Sigmoid colon (tissue), 7 donors: ENCODE measurements around the gene ALOX12B. TPM values are rescaled to one million over a fixed set of nuclear protein-coding genes. Genes with fewer than 3 reads are reported as not detected.
A peak's percentile ranks its signal among the peaks of the same experiment; 100 is the strongest.

Source experiments
- DNase-seq: peaks from one replicate; pipeline ENCODE4 v3.0.0-alpha.2; 2019
- H3K27ac ChIP-seq, 4 donors: fragments of 200-600 bp; sonication (generic); one replicate each; pipeline ENCODE4 v1.5.1; 2016 to 2019; ENCODE audit warnings: mild to moderate bottlenecking in 1 of 4
- H3K27me3 ChIP-seq, 3 donors: fragments of 200-600 bp; sonication (generic); one replicate each; pipeline ENCODE4 v1.5.1; 2019; ENCODE audit warnings: mild to moderate bottlenecking in 1 of 3
- H3K36me3 ChIP-seq, 4 donors: fragments of 200-600 bp; sonication (generic); one replicate each; pipeline ENCODE4 v1.5.1; 2016 to 2019
- H3K4me1 ChIP-seq, 4 donors: fragments of 200-600 bp; sonication (generic); one replicate each; pipeline ENCODE4 v1.5.1; 2017 to 2019
- H3K4me3 ChIP-seq, 4 donors: fragments of 200-600 bp; sonication (generic); one replicate each; pipeline ENCODE4 v1.5.1; 2017 to 2019; ENCODE audit warnings: mild to moderate bottlenecking in 2 of 4, moderate library complexity in 1 of 4
- H3K9me3 ChIP-seq, 4 donors: fragments of 200-600 bp in 3 of 4; sonication (generic) in 3 of 4; one replicate each; pipeline versions ENCODE4 v1.5.1 to v1.6.1; 2013 to 2019
- CTCF ChIP-seq, 4 experiments: fragments of 450-650 bp in 3 of 4; fragments of 200-600 bp in 1 of 4; IDR thresholded peaks; one replicate each; pipeline ENCODE4 v1.5.1; 2016 to 2019; ENCODE audit warnings: antibody characterized with exemption in 4 of 4, mild to moderate bottlenecking in 3 of 4, moderate library complexity in 2 of 4
- EP300 ChIP-seq, 4 donors: sonication (generic); formaldehyde crosslinking; IDR thresholded peaks; one replicate each; pipeline ENCODE4 v1.6.1; 2017; ENCODE audit warnings: antibody characterized with exemption in 4 of 4
- POLR2A ChIP-seq, 2 donors: fragments of 450-650 bp; IDR thresholded peaks; one replicate each; pipeline ENCODE4 v1.6.1; 2016; ENCODE audit warnings: antibody characterized with exemption in 2 of 2, mild to moderate bottlenecking in 2 of 2, moderate library complexity in 2 of 2
- POLR2AphosphoS5 ChIP-seq, 4 donors: sonication (generic); formaldehyde crosslinking; IDR thresholded peaks; one replicate each; pipeline ENCODE4 v1.6.1; 2017; ENCODE audit warnings: antibody characterized with exemption in 4 of 4
- WGBS, 2 donors: extraction: QIAGEN DNeasy Blood & Tissue Kit; methylation state at CpG; one replicate each; pipeline ENCODE4 v1.1.7; 2013; 5-methylcytosine and 5-hydroxymethylcytosine counted together
- intact Hi-C: fragments of 100-400 bp; cut with DNase I; formaldehyde crosslinking; loops from one replicate; pipeline ENCODE4 v1.15.1; 2023
- polyA plus RNA-seq, 3 donors: library from polyadenylated mRNA; stranded (reverse); fragments of 200-250 nt; gene quantifications; one replicate each; pipeline ENCODE4 v1.2.3, GENCODE V29; 2013
- total RNA-seq, 4 donors: library from RNA; depleted of rRNA; stranded (reverse); fragments of >200 nt; gene quantifications; one replicate each; pipeline ENCODE4 v1.1.0, GENCODE V29; 2016
- donor health status: healthy with polysubstance abuse.
- donor health status: Bipolar disorder and iron deficiency.
- donor health status: healthy.

The ALOX12B gene
- total and polyA plus RNA-seq, 7 donors = 0.52 TPM; not detected in 6

- Histone ChIP-seq H3K36me3 (no peaks in the 10 kb centered on the region), H3K4me3 (no peak overlapping the region), H3K9me3 (no peaks in the 10 kb centered on the region), H3K27me3 (peaks cover 3 to 57% (median 36%) of the 10 kb centered on the region in 3 donors), H3K27ac (peak overlapping the region in 1 of 4 donors; percentile 47), H3K4me1 (no peaks in the 10 kb centered on the region)
- intact Hi-C loops = loop anchor here (5.0 to 10.0 kb wide), 4 partner anchors 59 to 234 kb away; partner anchors contain the start of gene RNF227
- DNase-seq = peak; percentile 75
- TF ChIP-seq POLR2A (IDR thresholded peaks at IDR 0.05) = no peak
- no peak for TF ChIP-seq CTCF (IDR thresholded peaks at IDR 0.05)
- TF ChIP-seq POLR2AphosphoS5 (IDR thresholded peaks at IDR 0.05) = peak in 2 of 4 donors; percentile 14 to 30
- no peak for TF ChIP-seq EP300 (IDR thresholded peaks at IDR 0.05)
- 36 to 60% methylated on average over 14 of the region's 14 CpGs for WGBS, 2 donors
Measured at GRCh38 chr17:8056232-8056975, 31.1 kb downstream of the ALOX12B start.

GRCh38 chr17:8055851-8056231, 31.7 kb downstream of the ALOX12B start:
- Histone ChIP-seq H3K27ac (peak overlapping the region in 1 of 4 donors; percentile 47), H3K36me3 (no peaks in the 10 kb centered on the region), H3K4me3 (no peak overlapping the region), H3K9me3 (no peaks in the 10 kb centered on the region), H3K4me1 (no peaks in the 10 kb centered on the region), H3K27me3 (peaks cover 0 to 51% (median 30%) of the 10 kb centered on the region in 3 donors)
- TF ChIP-seq POLR2AphosphoS5 (IDR thresholded peaks at IDR 0.05) (no peak), EP300 (IDR thresholded peaks at IDR 0.05) (no peak), POLR2A (IDR thresholded peaks at IDR 0.05) (no peak), CTCF (IDR thresholded peaks at IDR 0.05) (no peak)
- peak; percentile 37 for DNase-seq
- intact Hi-C loops = loop anchor here (5.0 to 10.0 kb wide), 4 partner anchors 59 to 234 kb away; partner anchors contain the start of gene RNF227
- 79 to 85% methylated on average over 3 of the region's 3 CpGs for WGBS, 2 donors

- peak; percentile 20 for DNase-seq
- intact Hi-C loops = loop anchor here (10.0 kb wide), 1 partner anchor 139 kb away; the partner anchor contains the start of gene RNF227
- WGBS, 2 donors = 94% methylated on average over 7 of the region's 7 CpGs
- no peaks in the 10 kb centered on the region for H3K9me3 ChIP-seq
- TF ChIP-seq EP300 (IDR thresholded peaks at IDR 0.05) (no peak), CTCF (IDR thresholded peaks at IDR 0.05) (no peak), POLR2AphosphoS5 (IDR thresholded peaks at IDR 0.05) (no peak), POLR2A (IDR thresholded peaks at IDR 0.05) (no peak)
- no peaks in the 10 kb centered on the region for H3K4me1 ChIP-seq
- peaks cover 0 to 29% (median 13%) of the 10 kb centered on the region in 3 donors for H3K27me3 ChIP-seq
- no peak overlapping the region for H3K4me3 ChIP-seq
- H3K36me3 ChIP-seq = no peaks in the 10 kb centered on the region
- no peak overlapping the region for H3K27ac ChIP-seq
Measured at GRCh38 chr17:8053600-8053999, 33.9 kb downstream of the ALOX12B start.

GRCh38 chr17:8052256-8053252, 35.0 kb downstream of the ALOX12B start:
- H3K4me3 ChIP-seq = no peak overlapping the region
- no peaks in the 10 kb centered on the region for H3K4me1 ChIP-seq
- H3K9me3 ChIP-seq = no peaks in the 10 kb centered on the region
- WGBS, 2 donors = 93% methylated on average over 6 of the region's 6 CpGs
- no peak for TF ChIP-seq POLR2A (IDR thresholded peaks at IDR 0.05)
- H3K27me3 ChIP-seq = peaks cover 0 to 19% (median 5%) of the 10 kb centered on the region in 3 donors
- intact Hi-C loops = loop anchor here (10.0 kb wide), 1 partner anchor 138 kb away; the partner anchor contains the start of gene RNF227
- H3K27ac ChIP-seq = no peak overlapping the region
- H3K36me3 ChIP-seq = no peaks in the 10 kb centered on the region
- peak; percentile 24 for DNase-seq
